Activated CD8-positive, alpha-beta memory T cell treated with anti-CD3 and anti-CD28 coated beads, Interleukin-2, amount 10 ng/mL, durations not matched to agents 7 days and 5 days (primary cell): ENCODE results near the gene FRMD3. TPM values are rescaled to one million over a fixed set of nuclear protein-coding genes. Genes with fewer than 3 reads are reported as not detected.
"Not testable (repeated sequence)": the region's sequence is repeated elsewhere in the genome, so short reads cannot be mapped to it uniquely, and the experiment has no call there.

Experiments used
- ATAC-seq: fragments of 150-1000 bp; cut with Tn5 transposase; one replicate; pipeline ENCODE4 v1.10.0; 2021; ENCODE audit warnings: moderate library complexity
- CTCF ChIA-PET: fragments of 350-600 bp; sonication (Branson Sonifier 250); formaldehyde crosslinking; loops from one replicate; lab custom pipeline; 2021; ENCODE audit warnings: antibody characterized with exemption; lab: Charles Lee
- DNase-seq: peaks from one replicate; pipeline ENCODE4 v3.0.0-alpha.2; 2020
- H3K27ac Mint-ChIP-seq: one replicate; pipeline ENCODE4 v1.8.0; 2021; ENCODE audit warnings: mild to moderate bottlenecking, mixed read lengths
- H3K27me3 Mint-ChIP-seq: one replicate; pipeline ENCODE4 v1.8.0; 2021; ENCODE audit warnings: mixed read lengths
- H3K36me3 Mint-ChIP-seq: one replicate; pipeline ENCODE4 v1.8.0; 2021; ENCODE audit warnings: mild to moderate bottlenecking, mixed read lengths
- H3K4me1 Mint-ChIP-seq: one replicate; pipeline ENCODE4 v1.8.0; 2021; ENCODE audit warnings: mixed read lengths
- H3K4me3 Mint-ChIP-seq: one replicate; pipeline ENCODE4 v1.8.0; 2021; ENCODE audit warnings: mild to moderate bottlenecking, moderate library complexity, mixed read lengths
- H3K9me3 Mint-ChIP-seq: one replicate; pipeline ENCODE4 v1.8.0; 2022; ENCODE audit warnings: low read depth, mixed read lengths
- total RNA-seq, 2 experiments: library from RNA; stranded (reverse); gene quantifications; one replicate each; pipeline ENCODE4 v1.2.3, GENCODE V29; 2021

FRMD3 gene
- total RNA-seq, 2 experiments from 2014 or later = 0.33 to 0.82 TPM

- no peak overlapping the region for H3K27ac Mint-ChIP-seq
- DNase-seq = no peak
- no peaks in the 10 kb centered on the region for H3K4me1 Mint-ChIP-seq
- no peak for ATAC-seq
- H3K9me3 Mint-ChIP-seq = no peaks in the 10 kb centered on the region
- no peak overlapping the region for H3K4me3 Mint-ChIP-seq
- H3K27me3 Mint-ChIP-seq = no peaks in the 10 kb centered on the region
- no peaks in the 10 kb centered on the region for H3K36me3 Mint-ChIP-seq
- CTCF ChIA-PET = no interaction called here
Observed at GRCh38 chr9:83379045-83379444, 159.2 kb downstream of the FRMD3 start.

GRCh38 chr9:83372957-83373356 is 165.2 kb downstream of the FRMD3 start:
- H3K27ac Mint-ChIP-seq = no peak overlapping the region
- no peak overlapping the region for H3K4me3 Mint-ChIP-seq
- no peaks in the 10 kb centered on the region for H3K4me1 Mint-ChIP-seq
- no peak for ATAC-seq
- CTCF ChIA-PET = no interaction called here
- no peaks in the 10 kb centered on the region for H3K9me3 Mint-ChIP-seq
- no peak for DNase-seq
- no peaks in the 10 kb centered on the region for H3K27me3 Mint-ChIP-seq
- no peaks in the 10 kb centered on the region for H3K36me3 Mint-ChIP-seq

- Mint-ChIP-seq H3K4me3 (no peak overlapping the region), H3K27ac (no peak overlapping the region), H3K36me3 (no peaks in the 10 kb centered on the region), H3K27me3 (no peaks in the 10 kb centered on the region), H3K4me1 (no peaks in the 10 kb centered on the region), H3K9me3 (no peaks in the 10 kb centered on the region)
- CTCF ChIA-PET = no interaction called here
- no peak for ATAC-seq
- DNase-seq = no peak
Observed at GRCh38 chr9:83367326-83367725, 170.9 kb downstream of the FRMD3 start.

DNA sequence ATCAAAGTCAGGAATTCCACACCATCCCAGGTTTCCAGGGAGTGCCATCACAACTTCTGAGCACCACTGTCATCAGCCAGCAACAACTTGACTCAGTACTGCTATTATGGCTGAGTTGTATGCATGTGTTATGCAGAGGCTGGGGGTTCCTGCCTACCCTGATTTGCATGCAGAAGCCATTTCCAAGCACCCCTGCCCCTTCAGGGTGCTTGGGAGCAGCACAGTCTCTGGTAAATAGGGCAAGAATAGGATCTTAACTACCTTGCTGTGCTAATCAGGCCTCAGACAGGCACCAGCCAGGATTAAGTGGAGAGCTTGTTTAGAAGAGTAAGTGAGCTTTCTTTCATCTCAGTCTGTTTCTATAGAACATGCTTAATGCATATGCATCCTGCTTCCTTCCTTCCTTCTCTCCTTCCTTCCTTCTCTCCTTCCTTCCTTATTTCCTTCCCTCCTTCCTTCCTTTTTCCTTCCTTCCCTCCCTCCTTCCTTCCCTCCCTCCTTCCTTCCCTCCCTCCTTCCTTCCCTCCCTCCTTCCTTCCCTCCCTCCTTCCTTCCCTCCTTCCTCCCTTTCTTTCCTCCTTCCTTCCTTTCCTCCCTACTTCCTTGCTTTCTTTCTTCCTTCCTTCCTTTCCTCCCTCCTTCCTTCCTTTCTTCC is 175.7 kb downstream of the FRMD3 start:
- CTCF ChIA-PET = no interaction called here
- H3K27me3 Mint-ChIP-seq = no peaks in the 10 kb centered on the region

GRCh38 chr9:83359039-83359438 is 179.2 kb downstream of the FRMD3 start:
- H3K9me3 Mint-ChIP-seq = no peaks in the 10 kb centered on the region
- H3K27ac Mint-ChIP-seq = no peak overlapping the region
- no peak overlapping the region for H3K4me3 Mint-ChIP-seq
- no peak for ATAC-seq
- no peaks in the 10 kb centered on the region for H3K4me1 Mint-ChIP-seq
- H3K27me3 Mint-ChIP-seq = no peaks in the 10 kb centered on the region
- DNase-seq = no peak
- CTCF ChIA-PET = no interaction called here
- no peaks in the 10 kb centered on the region for H3K36me3 Mint-ChIP-seq

More for the DNA sequence above, 175.7 kb downstream of the FRMD3 start:
- Mint-ChIP-seq H3K4me3 (no peak overlapping the region), H3K9me3 (no peaks in the 10 kb centered on the region), H3K27ac (no peak overlapping the region), H3K36me3 (no peaks in the 10 kb centered on the region), H3K4me1 (no peaks in the 10 kb centered on the region)
- no peak for ATAC-seq
- DNase-seq = no peak

DNA sequence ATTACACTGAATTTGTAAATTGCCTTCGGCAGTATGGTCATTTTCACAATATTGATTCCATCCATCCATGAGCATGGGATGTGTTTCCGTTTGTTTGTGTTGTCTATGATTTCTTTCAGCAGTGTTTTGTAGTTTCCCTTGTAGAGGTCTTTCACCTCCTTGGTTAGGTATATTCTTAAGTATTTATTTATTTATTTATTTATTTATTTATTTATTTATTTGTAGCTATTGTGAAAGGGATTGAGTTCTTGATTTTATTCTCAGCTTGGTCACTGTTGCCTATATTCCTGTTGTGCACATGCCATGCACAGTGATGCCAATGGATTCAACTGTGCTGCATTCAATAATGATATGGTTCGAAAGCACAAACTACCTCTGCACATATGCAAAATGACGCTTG is 179.7 kb downstream of the FRMD3 start:
- ATAC-seq, CTCF ChIA-PET, H3K9me3 Mint-ChIP-seq, H3K4me3 Mint-ChIP-seq, DNase-seq, H3K4me1 Mint-ChIP-seq, H3K27me3 Mint-ChIP-seq, H3K36me3 Mint-ChIP-seq, H3K27ac Mint-ChIP-seq: not testable (repeated sequence)

GRCh38 chr9:83355729-83356151 is 182.5 kb downstream of the FRMD3 start:
- no peak for ATAC-seq
- no peaks in the 10 kb centered on the region for H3K4me1 Mint-ChIP-seq
- CTCF ChIA-PET = interaction anchor here (1.8 kb wide), 1 partner anchor 21 kb away, joined by 4 read pairs; no protein-coding TSS in a partner anchor
- no peak for DNase-seq
- no peaks in the 10 kb centered on the region for H3K36me3 Mint-ChIP-seq
- no peaks in the 10 kb centered on the region for H3K27me3 Mint-ChIP-seq
- H3K27ac Mint-ChIP-seq = no peak overlapping the region
- no peaks in the 10 kb centered on the region for H3K9me3 Mint-ChIP-seq
- no peak overlapping the region for H3K4me3 Mint-ChIP-seq

DNA sequence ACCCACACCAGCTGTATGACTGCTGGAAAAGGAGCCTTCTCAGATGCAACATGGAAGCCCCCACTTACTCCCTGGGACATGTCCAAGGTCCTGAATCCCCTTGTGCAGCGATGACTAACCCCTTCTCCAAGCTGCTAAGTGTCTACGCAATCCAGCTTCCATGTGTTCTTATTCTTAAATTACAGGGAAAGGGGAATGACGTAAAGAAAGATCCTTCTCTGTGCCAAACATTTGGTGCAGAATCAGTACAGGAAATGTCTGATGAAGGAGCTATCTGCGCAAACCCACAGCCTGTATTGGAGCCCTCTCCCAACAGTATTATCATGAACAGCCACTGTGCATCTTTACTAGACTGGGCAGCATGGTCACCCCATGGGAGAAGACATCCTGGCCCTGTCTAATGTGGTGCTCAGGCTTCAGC is 183.2 kb downstream of the FRMD3 start:
- ATAC-seq (no peak), DNase-seq (no peak)
- Mint-ChIP-seq H3K4me3 (no peak overlapping the region), H3K4me1 (no peaks in the 10 kb centered on the region), H3K36me3 (no peaks in the 10 kb centered on the region), H3K27ac (no peak overlapping the region), H3K9me3 (no peaks in the 10 kb centered on the region), H3K27me3 (no peaks in the 10 kb centered on the region)
- CTCF ChIA-PET = interaction anchor here (1.8 kb wide), 1 partner anchor 20 kb away, joined by 4 read pairs; no protein-coding TSS in a partner anchor

DNA sequence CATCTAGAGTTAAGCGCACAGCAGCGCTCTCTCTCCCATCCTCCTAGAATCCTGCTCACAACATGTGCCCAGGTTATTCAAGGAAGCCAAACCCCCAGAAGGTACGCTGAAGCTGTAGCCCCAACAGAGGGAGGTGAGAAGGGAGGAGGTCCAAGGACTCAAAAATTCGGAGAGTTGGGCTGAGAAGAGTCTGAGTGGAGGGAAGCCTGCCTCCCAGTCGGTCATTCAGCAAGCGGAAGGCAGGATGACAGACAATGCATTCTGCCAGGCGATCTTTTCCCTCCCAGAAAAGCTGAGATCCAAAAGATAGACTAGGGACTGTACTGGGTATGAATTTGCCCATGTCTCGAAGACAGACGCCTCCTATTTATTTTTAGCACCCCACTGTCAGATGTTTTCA is 189.2 kb downstream of the FRMD3 start:
- CTCF ChIA-PET = interaction anchor here (1.5 kb wide), 1 partner anchor 15 kb away, joined by 5 read pairs; no protein-coding TSS in a partner anchor
- no peak for ATAC-seq

DNA sequence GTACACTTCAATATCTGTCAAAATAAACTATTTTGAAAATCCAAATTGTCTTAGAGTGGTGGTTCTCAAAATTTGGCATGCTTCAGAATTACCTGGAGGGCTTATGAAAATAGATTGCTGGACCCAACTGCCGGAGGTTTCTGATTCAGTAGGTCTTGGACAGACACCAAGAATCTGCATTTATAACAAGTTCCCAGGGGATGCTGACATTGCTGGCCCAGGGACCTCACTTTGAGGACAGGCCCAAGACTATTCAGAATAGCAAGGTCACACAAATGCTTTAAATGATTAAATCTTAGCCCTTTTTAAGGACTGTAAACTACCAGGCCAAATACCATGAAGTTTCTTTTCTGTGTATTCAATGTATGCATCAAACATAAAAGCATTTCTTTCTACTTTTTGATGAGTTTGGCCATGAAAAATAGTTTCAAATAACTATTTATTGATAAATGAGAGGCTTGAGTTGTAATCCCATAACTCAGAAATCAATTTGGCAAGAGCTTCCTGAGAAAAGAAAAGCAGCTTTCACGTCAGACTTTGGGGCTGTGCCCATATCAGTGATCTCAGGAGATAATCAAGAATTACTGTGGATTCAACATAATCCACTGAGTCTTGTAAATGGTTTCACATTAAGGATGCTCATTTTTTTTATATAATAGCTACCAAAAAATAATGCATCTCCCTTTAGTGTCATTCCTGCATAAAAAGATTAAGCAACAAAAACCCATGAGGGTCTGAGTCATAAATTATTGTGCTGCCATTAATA is 191.4 kb downstream of the FRMD3 start:
- ATAC-seq (no peak), DNase-seq (no peak)

More for the DNA sequence above, 189.2 kb downstream of the FRMD3 start:
- no peak overlapping the region for H3K27ac Mint-ChIP-seq
- H3K9me3 Mint-ChIP-seq = no peaks in the 10 kb centered on the region
- H3K4me3 Mint-ChIP-seq = no peak overlapping the region
- no peaks in the 10 kb centered on the region for H3K36me3 Mint-ChIP-seq
- no peak for DNase-seq
- no peaks in the 10 kb centered on the region for H3K27me3 Mint-ChIP-seq
- no peaks in the 10 kb centered on the region for H3K4me1 Mint-ChIP-seq

DNA sequence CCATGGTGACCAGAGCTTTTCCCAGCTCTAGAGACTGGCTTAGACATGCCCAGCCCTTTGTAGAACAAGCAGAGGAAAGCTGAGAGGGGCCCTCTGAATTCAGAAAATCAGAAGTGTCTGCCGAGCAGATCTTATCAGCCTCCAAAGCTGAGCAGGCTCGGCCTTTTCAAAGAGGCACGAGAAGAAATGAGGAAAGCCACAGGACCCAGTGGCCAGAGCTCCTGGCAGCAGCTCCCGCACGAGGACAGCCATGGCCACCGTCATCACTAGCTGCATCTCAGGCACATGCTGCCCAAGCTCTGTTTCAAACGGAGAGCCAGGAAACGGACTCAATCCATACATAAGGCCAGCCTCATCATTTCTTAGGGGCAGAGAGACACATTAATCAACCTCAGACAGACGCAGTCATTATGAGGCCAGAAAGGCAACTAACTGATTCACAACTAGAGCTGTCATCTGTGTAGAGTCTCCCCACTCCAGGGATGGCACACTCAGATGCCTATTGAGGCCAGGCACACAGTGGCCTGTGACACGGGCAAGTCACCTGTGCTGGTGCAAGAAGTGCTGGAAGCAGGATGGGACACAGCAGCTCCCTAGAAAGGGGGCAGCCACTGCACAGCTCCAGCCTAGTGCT is 194.7 kb downstream of the FRMD3 start:
- Mint-ChIP-seq H3K9me3 (no peaks in the 10 kb centered on the region), H3K27ac (no peak overlapping the region), H3K4me3 (no peak overlapping the region), H3K36me3 (no peaks in the 10 kb centered on the region), H3K4me1 (no peaks in the 10 kb centered on the region), H3K27me3 (no peaks in the 10 kb centered on the region)
- CTCF ChIA-PET = interaction anchor here (1.0 to 3.2 kb wide), 2 partner anchors 10 kb away, joined by 3 to 14 read pairs; no protein-coding TSS in a partner anchor
- no peak for DNase-seq
- ATAC-seq = no peak

More for the DNA sequence above, 191.4 kb downstream of the FRMD3 start:
- Mint-ChIP-seq H3K4me1 (no peaks in the 10 kb centered on the region), H3K4me3 (no peak overlapping the region), H3K27me3 (no peaks in the 10 kb centered on the region), H3K36me3 (no peaks in the 10 kb centered on the region), H3K9me3 (no peaks in the 10 kb centered on the region), H3K27ac (no peak overlapping the region)
- CTCF ChIA-PET = interaction anchor here (0.9 to 1.2 kb wide), 2 partner anchors 13 kb away, joined by 3 to 4 read pairs; no protein-coding TSS in a partner anchor

- DNase-seq (no peak), ATAC-seq (no peak)
- H3K4me1 Mint-ChIP-seq = no peaks in the 10 kb centered on the region
- no peaks in the 10 kb centered on the region for H3K36me3 Mint-ChIP-seq
- no peaks in the 10 kb centered on the region for H3K27me3 Mint-ChIP-seq
- no peak overlapping the region for H3K4me3 Mint-ChIP-seq
- H3K9me3 Mint-ChIP-seq = no peaks in the 10 kb centered on the region
- CTCF ChIA-PET = interaction anchor here (3.2 kb wide), 1 partner anchor 9 kb away, joined by 14 read pairs; no protein-coding TSS in a partner anchor
- H3K27ac Mint-ChIP-seq = no peak overlapping the region
Observed at GRCh38 chr9:83342731-83343130, 195.5 kb downstream of the FRMD3 start.

- H3K36me3 Mint-ChIP-seq = no peaks in the 10 kb centered on the region
- DNase-seq (no peak), ATAC-seq (no peak)
- H3K4me3 Mint-ChIP-seq = no peak overlapping the region
- H3K4me1 Mint-ChIP-seq = peaks cover 2% of the 10 kb centered on the region
- H3K27ac Mint-ChIP-seq = no peak overlapping the region
- CTCF ChIA-PET = interaction anchor here (0.7 to 3.2 kb wide), 3 partner anchors 8 to 549 kb away, joined by 3 to 14 read pairs (median 3); no protein-coding TSS in a partner anchor
- no peaks in the 10 kb centered on the region for H3K9me3 Mint-ChIP-seq
- H3K27me3 Mint-ChIP-seq = no peaks in the 10 kb centered on the region
Observed at GRCh38 chr9:83342006-83342405, 196.2 kb downstream of the FRMD3 start.
